Heart right ventricle (tissue), 16 donors: ENCODE data around the gene HSDL2. TPM values are rescaled to one million over a fixed set of nuclear protein-coding genes. Genes with fewer than 3 reads are reported as not detected.

Source experiments
- ATAC-seq, 8 donors: fragments of 200-7000 bp; cut with Tn5 transposase; one replicate each; pipeline ENCODE4 v1.9.1; 2020; ENCODE audit warnings: mild to moderate bottlenecking in 8 of 8, moderate library complexity in 8 of 8, moderate number of reproducible peaks in 1 of 8
- DNase-seq, 2 donors: peaks; one replicate each; pipeline ENCODE4 v3.0.0-alpha.2; 2020
- H3K27ac ChIP-seq, 10 donors: fragments of 200-600 bp; sonication (generic) in 2 of 10; one replicate each; pipeline versions ENCODE4 v1.5.0 to v1.8.0; 2020 to 2022; ENCODE audit warnings: mild to moderate bottlenecking in 3 of 10
- H3K27me3 ChIP-seq, 7 donors: fragments of 200-600 bp; one replicate each; pipeline ENCODE4 v1.8.0; 2021 to 2022; ENCODE audit warnings: mild to moderate bottlenecking in 2 of 7
- H3K36me3 ChIP-seq, 9 donors: fragments of 200-600 bp; sonication (generic) in 1 of 9; one replicate each; pipeline versions ENCODE4 v1.5.0 to v1.8.0; 2020 to 2022; ENCODE audit warnings: mild to moderate bottlenecking in 2 of 9
- H3K4me1 ChIP-seq, 9 donors: fragments of 200-600 bp; sonication (generic) in 1 of 9; one replicate each; pipeline versions ENCODE4 v1.5.0 to v1.8.0; 2020 to 2022; ENCODE audit warnings: mild to moderate bottlenecking in 4 of 9
- H3K4me3 ChIP-seq, 10 donors: fragments of 200-600 bp; sonication (generic) in 2 of 10; one replicate each; pipeline versions ENCODE4 v1.5.0 to v1.8.0; 2020 to 2022; ENCODE audit warnings: mild to moderate bottlenecking in 7 of 10, moderate library complexity in 2 of 10
- H3K9me3 ChIP-seq, 11 donors: fragments of 200-600 bp in 10 of 11; sonication (generic) in 2 of 11; one replicate each; pipeline versions ENCODE4 v1.5.0 to v1.8.0; 2013 to 2022; ENCODE audit warnings: mild to moderate bottlenecking in 2 of 11, control low read depth in 1 of 11, moderate library complexity in 1 of 11
- CTCF ChIP-seq, 9 donors: fragments of 200-600 bp; sonication (generic) in 2 of 9; IDR thresholded peaks; one replicate each; pipeline versions ENCODE4 v1.5.0 to v1.8.0; 2021 to 2022; ENCODE audit warnings: antibody characterized with exemption in 9 of 9, mild to moderate bottlenecking in 5 of 9, moderate library complexity in 1 of 9
- WGBS, 2 donors: extraction: QIAGEN DNeasy Blood & Tissue Kit; methylation state at CpG; one replicate each; pipeline ENCODE4 v1.1.7; 2013; ENCODE audit warnings: inconsistent platforms in 1 of 2; 5-methylcytosine and 5-hydroxymethylcytosine counted together
- intact Hi-C, 10 donors: fragments of 100-400 bp; cut with DNase I; formaldehyde crosslinking; loops; one replicate each; pipeline versions ENCODE4 v1.11.1 to v1.14.2; 2022
- polyA plus RNA-seq, 2 donors: library from polyadenylated mRNA; stranded (reverse); fragments of 200-250 nt; gene quantifications; one replicate each; pipeline ENCODE4 v1.2.3, GENCODE V29; 2013
- total RNA-seq, 10 donors: library from RNA; stranded (reverse); fragmentation: NEBNext Ultra II Directional in 3 of 10; extraction: Animal tissue kit (Norgen Biotek cat#: 25700) in 3 of 10; gene quantifications; one replicate each; pipeline versions ENCODE4 v1.2.1 to v1.2.4, GENCODE V29; 2021 to 2023
- donor health status: Arrhythmogenic right ventricular cardiomyopathy.
- donor health status: ischemic (EF 13 %, LVEDD 7.1; RV severe dilation, severe dysfunction).
- donor health status: healthy with polysubstance abuse.
- donor health status: DM: no; HTN: yes; CAD: no.
- donor health status: DM: no; HTN: no; CAD: no.
- donor health status: ischemic (EF 25% LVEDD 6.9; RV normal size, moderate dysfunction).
- donor health status: ischemic (EF 25% LVEDD 5.7; RV mildly dilated, moderate dysfunction).
- donor health status: healthy.
- donor health status: DM: yes; HTN: yes; CAD: no.
- donor health status: Ischemic cardiomyopathy.
- donor health status: ischemic (EF 35%, LVEDD 5.7; RV mildly dilated, moderate dysfunction).
- donor health status: nonischemic (EF 11% LVEDD 7.7; RV severe dilation, severe dysfunction).
- donor health status: DM: yes; HTN: yes; CAD: no.
- donor health status: PGD.
- donor health status: ischemic (EF 29% LVEDD 5.4; RV normal size, mild dysfunction).
- donor health status: nonischemic (EF 23%, LVEDD 6.1; RV moderate dilation, normal function).

Gene HSDL2
- total and polyA plus RNA-seq, 12 donors: 36.6 to 238 (median 190) TPM

DNA sequence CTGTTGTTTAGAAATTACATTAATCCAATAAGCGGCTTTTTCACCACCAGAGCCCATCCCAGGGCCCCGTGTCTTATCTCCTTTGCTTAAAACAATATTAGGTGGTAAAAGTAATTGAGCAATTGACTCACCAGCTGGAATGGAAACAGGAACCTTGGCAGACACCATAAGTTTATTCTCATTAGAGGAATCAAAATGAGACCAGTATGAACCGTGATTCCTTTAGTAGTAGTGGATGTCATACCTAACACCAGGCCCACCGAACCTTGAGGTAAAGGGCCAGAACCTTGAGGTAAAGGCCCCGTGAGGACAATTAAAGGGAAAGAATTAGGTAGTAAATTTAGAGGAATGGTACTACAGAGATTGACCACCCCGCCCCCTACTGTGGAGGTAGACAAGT, 16.5 kb downstream of the HSDL2 start:
- intact Hi-C loops: no loop called here
- H3K27me3 ChIP-seq: no peaks in the 10 kb centered on the region

DNA sequence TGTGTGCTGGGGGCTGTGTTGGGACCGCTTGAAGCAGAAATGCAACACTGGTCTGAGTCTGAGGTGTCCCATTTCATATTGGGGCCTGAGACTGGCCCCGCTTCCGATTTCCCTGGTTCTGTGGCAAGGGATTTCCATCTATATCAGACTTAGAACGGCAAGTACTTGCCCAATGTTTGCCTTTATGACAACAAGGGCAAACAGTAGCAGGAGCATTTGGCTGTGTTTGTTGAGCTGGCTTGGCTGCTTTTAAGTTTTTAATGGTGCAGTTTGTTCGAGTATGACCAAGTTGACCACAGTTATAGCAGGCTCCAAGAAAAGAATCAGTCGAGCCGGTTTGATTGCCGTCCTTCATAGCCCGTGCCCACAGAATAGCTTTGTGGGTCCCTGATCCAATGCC, 17.0 kb downstream of the HSDL2 start:
- H3K27ac ChIP-seq: no peak overlapping the region
- no peak for TF ChIP-seq CTCF (IDR thresholded peaks at IDR 0.05)
- intact Hi-C loops: no loop called here
- peaks cover 0 to 13% (median 0%) of the 10 kb centered on the region in 9 donors for H3K4me1 ChIP-seq
- DNase-seq (no peak), ATAC-seq (no peak)
- whole genome bisulfite sequencing, 2 donors: 96 to 98% methylated on average over 9 of the region's 9 CpGs
- H3K9me3 ChIP-seq: peaks cover 0 to 22% (median 3%) of the 10 kb centered on the region in 11 donors
- no peaks in the 10 kb centered on the region for H3K27me3 ChIP-seq
- peaks cover 0 to 14% (median 0%) of the 10 kb centered on the region in 9 donors for H3K36me3 ChIP-seq
- no peak overlapping the region for H3K4me3 ChIP-seq

More for the DNA sequence above, 16.5 kb downstream of the HSDL2 start:
- Histone ChIP-seq H3K9me3 (peaks cover 0 to 22% (median 3%) of the 10 kb centered on the region in 11 donors), H3K36me3 (peaks cover 0 to 14% (median 0%) of the 10 kb centered on the region in 9 donors), H3K4me1 (peaks cover 0 to 16% (median 0%) of the 10 kb centered on the region in 9 donors), H3K4me3 (no peak overlapping the region), H3K27ac (no peak overlapping the region)
- 87 to 95% methylated on average over 6 of the region's 6 CpGs for WGBS, 2 donors
- DNase-seq (no peak), ATAC-seq (no peak)
- no peak for TF ChIP-seq CTCF (IDR thresholded peaks at IDR 0.05)

DNA sequence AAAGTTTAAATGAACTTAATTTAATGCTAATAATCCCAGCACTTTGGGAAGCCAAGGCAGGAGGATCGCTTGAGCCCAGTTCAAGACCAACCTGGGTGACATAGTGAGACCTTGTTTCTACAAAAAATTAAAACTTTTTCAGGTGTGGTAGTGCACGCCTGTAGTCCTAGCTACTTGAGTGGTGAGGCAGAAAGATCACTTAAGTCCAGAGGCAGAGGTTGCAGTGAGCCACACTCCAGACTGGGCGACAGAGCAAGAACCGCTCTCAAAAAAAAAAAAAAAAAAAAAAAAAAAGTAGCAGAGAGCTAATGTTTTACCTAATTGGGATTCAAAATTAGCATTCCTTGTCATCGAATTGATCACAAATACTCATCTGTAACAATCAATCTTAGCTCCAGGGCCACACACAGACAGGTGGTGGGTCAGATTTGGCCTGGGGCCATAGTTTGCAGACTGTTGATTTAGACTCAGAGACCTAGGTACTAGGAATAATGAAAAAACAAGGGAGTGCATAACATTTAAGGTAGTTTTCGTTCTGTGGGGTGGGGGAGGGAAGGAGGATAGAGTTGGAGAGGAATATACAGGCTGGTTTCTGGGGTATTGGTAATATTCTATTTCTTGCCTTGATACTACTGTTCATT, 21.4 kb downstream of the HSDL2 start:
- intact Hi-C loops: no loop called here
- ATAC-seq (no peak), DNase-seq (no peak)
- H3K9me3 ChIP-seq: peaks cover 0 to 22% (median 3%) of the 10 kb centered on the region in 11 donors
- no peak overlapping the region for H3K27ac ChIP-seq
- no peaks in the 10 kb centered on the region for H3K27me3 ChIP-seq
- 93 to 94% methylated on average over 6 of the region's 6 CpGs for WGBS, 2 donors
- H3K4me1 ChIP-seq: peaks cover 0 to 21% (median 6%) of the 10 kb centered on the region in 9 donors
- H3K4me3 ChIP-seq: no peak overlapping the region
- TF ChIP-seq CTCF (IDR thresholded peaks at IDR 0.05): no peak
- peaks cover 0 to 27% (median 8%) of the 10 kb centered on the region in 9 donors for H3K36me3 ChIP-seq

GRCh38 chr9:112403614-112404201, 23.8 kb downstream of the HSDL2 start:
- no peak for TF ChIP-seq CTCF (IDR thresholded peaks at IDR 0.05)
- ATAC-seq (no peak), DNase-seq (no peak)
- H3K4me1 ChIP-seq: peaks cover 0 to 17% (median 6%) of the 10 kb centered on the region in 9 donors
- H3K4me3 ChIP-seq: no peak overlapping the region
- 80 to 85% methylated on average over 4 of the region's 4 CpGs for WGBS, 2 donors
- H3K27ac ChIP-seq: no peak overlapping the region
- no peaks in the 10 kb centered on the region for H3K27me3 ChIP-seq
- peaks cover 0 to 44% (median 26%) of the 10 kb centered on the region in 9 donors for H3K36me3 ChIP-seq
- peaks cover 0 to 13% (median 3%) of the 10 kb centered on the region in 11 donors for H3K9me3 ChIP-seq
- intact Hi-C loops: no loop called here
